HG02763 (cell line): ENCODE data around the gene TEP1.
"Not testable (repeated sequence)": the region's sequence is repeated elsewhere in the genome, so short reads cannot be mapped to it uniquely, and the experiment has no call there.

Experiments used
- ATAC-seq: cut with Tn5 transposase; IDR thresholded peaks from one replicate; pipeline ENCODE4 v1.9.1; 2021; ENCODE audit warnings: mild to moderate bottlenecking, moderate library complexity; ENCODE audit not compliant: unreplicated experiment

TEP1 gene

GRCh38 chr14:20412876-20413743 is at the start of gene TEP1:
TSS of gene TEP1 (minus strand) at chr14:20413501. CDS start at chr14:20408439, 5,062 bp downstream.
- ATAC-seq = peak; percentile 65

GRCh38 chr14:20461225-20462141 is 48.2 kb upstream of the TEP1 start, which contains the start of gene PIP4P1:
TSS of gene PIP4P1 (minus strand) at chr14:20461434. CDS start at chr14:20461325, 109 bp downstream.
- ATAC-seq = peak; percentile 93

- peak; percentile 1 for ATAC-seq
Observed at GRCh38 chr14:20460458-20461224, 47.3 kb upstream of the TEP1 start.

- no peak for ATAC-seq
Observed at GRCh38 chr14:20458031-20458789, 44.9 kb upstream of the TEP1 start.

- ATAC-seq = no peak
Observed at GRCh38 chr14:20456971-20457370, 43.7 kb upstream of the TEP1 start.

- peak; percentile 44 for ATAC-seq
Observed at GRCh38 chr14:20455355-20456300, 42.3 kb upstream of the TEP1 start.

GRCh38 chr14:20454516-20455354 is 41.4 kb upstream of the TEP1 start, which contains the start of the genes APEX1 and OSGEP:
TSS of gene APEX1 (plus strand) at chr14:20455226. CDS start at chr14:20455646, 420 bp downstream.
TSS of gene OSGEP (minus strand) at chr14:20454812. CDS start at chr14:20454683, 129 bp downstream.
- ATAC-seq = peak; percentile 85

GRCh38 chr14:20452831-20453230 is 39.5 kb upstream of the TEP1 start:
- ATAC-seq = not testable (repeated sequence)

GRCh38 chr14:20446889-20447288 is 33.6 kb upstream of the TEP1 start:
- ATAC-seq = no peak

GRCh38 chr14:20443650-20444049 is 30.3 kb upstream of the TEP1 start:
- ATAC-seq = not testable (repeated sequence)

GRCh38 chr14:20441461-20441860 is 28.2 kb upstream of the TEP1 start:
- ATAC-seq = no peak

GRCh38 chr14:20440882-20441281 is 27.6 kb upstream of the TEP1 start:
- ATAC-seq = no peak

- no peak for ATAC-seq
Observed at GRCh38 chr14:20440465-20440864, 27.2 kb upstream of the TEP1 start.

- ATAC-seq = no peak
Observed at GRCh38 chr14:20438664-20439063, 25.4 kb upstream of the TEP1 start.

- ATAC-seq = no peak
Observed at GRCh38 chr14:20436363-20436755, 23.1 kb upstream of the TEP1 start.

- ATAC-seq = no peak
Observed at GRCh38 chr14:20435582-20436362, 22.5 kb upstream of the TEP1 start, which contains the start of gene KLHL33. TSS of gene KLHL33 (minus strand) at chr14:20436166. CDS start at chr14:20435811, 355 bp downstream.
